Vagina (tissue), 2 donors: Measurements from ENCODE around the gene PPP2R5C.

ENCODE experiments used
- POLR2AphosphoS5 ChIP-seq, 2 donors: sonication (generic); formaldehyde crosslinking; IDR thresholded peaks; one replicate each; pipeline ENCODE4 v1.9.0; 2017; ENCODE audit warnings: antibody characterized with exemption in 2 of 2, mild to moderate bottlenecking in 2 of 2, low read depth in 1 of 2; ENCODE audit not compliant: insufficient read depth in 1 of 2
- TF ChIP-seq, protein P1 (sequence below), 3 experiments: fragments of 450-650 bp in 2 of 3; fragments of 200-600 bp in 1 of 3; sonication (generic) in 1 of 3; IDR thresholded peaks; one replicate each; pipeline ENCODE4 v1.5.1; 2017 to 2019; ENCODE audit warnings: antibody characterized with exemption in 3 of 3, mild to moderate bottlenecking in 2 of 3, moderate library complexity in 2 of 3

GRCh38 chr14:101900253-101900652 lies 138.7 kb downstream of the PPP2R5C start:
- TF ChIP-seq, protein P1, sequence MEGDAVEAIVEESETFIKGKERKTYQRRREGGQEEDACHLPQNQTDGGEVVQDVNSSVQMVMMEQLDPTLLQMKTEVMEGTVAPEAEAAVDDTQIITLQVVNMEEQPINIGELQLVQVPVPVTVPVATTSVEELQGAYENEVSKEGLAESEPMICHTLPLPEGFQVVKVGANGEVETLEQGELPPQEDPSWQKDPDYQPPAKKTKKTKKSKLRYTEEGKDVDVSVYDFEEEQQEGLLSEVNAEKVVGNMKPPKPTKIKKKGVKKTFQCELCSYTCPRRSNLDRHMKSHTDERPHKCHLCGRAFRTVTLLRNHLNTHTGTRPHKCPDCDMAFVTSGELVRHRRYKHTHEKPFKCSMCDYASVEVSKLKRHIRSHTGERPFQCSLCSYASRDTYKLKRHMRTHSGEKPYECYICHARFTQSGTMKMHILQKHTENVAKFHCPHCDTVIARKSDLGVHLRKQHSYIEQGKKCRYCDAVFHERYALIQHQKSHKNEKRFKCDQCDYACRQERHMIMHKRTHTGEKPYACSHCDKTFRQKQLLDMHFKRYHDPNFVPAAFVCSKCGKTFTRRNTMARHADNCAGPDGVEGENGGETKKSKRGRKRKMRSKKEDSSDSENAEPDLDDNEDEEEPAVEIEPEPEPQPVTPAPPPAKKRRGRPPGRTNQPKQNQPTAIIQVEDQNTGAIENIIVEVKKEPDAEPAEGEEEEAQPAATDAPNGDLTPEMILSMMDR (IDR thresholded peaks at IDR 0.05): no peak
- no peak for TF ChIP-seq POLR2AphosphoS5 (IDR thresholded peaks at IDR 0.05; ENCODE audit: insufficient read depth in 1 of 2, low read depth in 1 of 2)
